Esophagus muscularis mucosa (tissue), 3 donors: ENCODE measurements around the gene XRCC1.

Experiments
- CTCF ChIP-seq, 3 experiments: fragments of 200-600 bp in 2 of 3; fragments of 450-650 bp in 1 of 3; sonication (generic) in 2 of 3; IDR thresholded peaks; one replicate each; pipeline ENCODE4 v1.5.1; 2017 to 2019; ENCODE audit warnings: antibody characterized with exemption in 3 of 3, mild to moderate bottlenecking in 2 of 3, moderate library complexity in 1 of 3
- POLR2A ChIP-seq: fragments of 450-650 bp; IDR thresholded peaks from one replicate; pipeline ENCODE4 v1.6.1; 2017; ENCODE audit warnings: antibody characterized with exemption, moderate library complexity, mild to moderate bottlenecking, low read depth
- POLR2AphosphoS5 ChIP-seq, 2 donors: sonication (generic); formaldehyde crosslinking; IDR thresholded peaks; one replicate each; pipeline ENCODE4 v1.6.1; 2017; ENCODE audit warnings: antibody characterized with exemption in 2 of 2

GRCh38 chr19:43591904-43592772 lies 16.8 kb upstream of the XRCC1 start:
- no peak for TF ChIP-seq POLR2A
- no peak for TF ChIP-seq CTCF (IDR thresholded peaks at IDR 0.05)
- no peak for TF ChIP-seq POLR2AphosphoS5 (IDR thresholded peaks at IDR 0.05)
